Measurements from ENCODE around the gene CFAP97D2.

- no peak for TF ChIP-seq CTCF (optimal IDR thresholded peaks at IDR 0.05 in 1 of 3, IDR thresholded peaks at IDR 0.05 in 1 of 3, conservative IDR thresholded peaks at IDR 0.05 in 1 of 3; ENCODE audit: extremely low read depth in 1 of 3, insufficient read depth in 2 of 3, low read length in 3 of 3)
- TF ChIP-seq EZH2 (IDR thresholded peaks at IDR 0.05; ENCODE audit: low read length), result no peak
Measured at GRCh38 chr13:114259374-114259773, 80.3 kb downstream of the CFAP97D2 start.

Measured in keratinocyte (primary cell).